Measurements from ENCODE around the gene RBM8A. TPM values are rescaled to one million over a fixed set of nuclear protein-coding genes. Genes with fewer than 3 reads are reported as not detected.
A peak's percentile ranks its signal among the peaks of the same experiment; 100 is the strongest.

Gene RBM8A
- total and polyA plus RNA-seq, 8 donors = 90.2 to 197 (median 182) TPM

DNA sequence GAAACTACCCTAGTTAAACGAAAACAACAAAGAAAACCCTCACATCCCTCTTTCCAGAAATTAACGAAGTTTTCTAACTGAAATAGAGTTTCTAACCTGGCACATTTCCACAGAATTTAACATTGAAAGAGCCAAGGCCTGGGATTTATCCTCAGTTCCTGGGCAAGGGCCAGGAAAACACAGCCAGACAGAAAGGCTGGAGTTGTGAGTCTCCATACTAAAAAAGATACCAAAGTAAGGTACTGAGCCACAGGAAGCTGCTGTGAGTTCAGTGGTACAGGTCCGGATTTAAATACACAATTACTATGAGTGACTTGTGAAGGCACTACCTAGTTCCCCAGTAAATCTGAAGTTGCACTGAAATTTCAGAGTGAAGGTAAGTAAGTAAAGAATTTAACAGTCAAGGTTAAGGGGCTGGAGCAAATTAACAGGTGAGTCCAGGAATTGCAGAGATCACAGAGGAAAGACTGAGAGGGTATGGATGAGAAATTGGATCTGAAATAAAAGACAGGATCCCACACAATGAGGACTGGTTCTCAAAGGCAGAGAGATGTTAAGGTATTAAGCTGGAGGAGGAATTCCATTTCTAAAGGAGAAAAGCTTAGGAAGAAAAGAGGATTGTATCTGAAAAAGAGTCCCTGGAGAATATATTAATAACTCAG, 29.6 kb upstream of the RBM8A start:
- peak in 1 of 4 donors; percentile 78 for DNase-seq
- no peak for ATAC-seq
- peaks cover 0 to 20% of the 10 kb centered on the region in 2 donors for H3K27me3 ChIP-seq
- peak overlapping the region; percentile 93 to 98 for H3K27ac ChIP-seq
- no peaks in the 10 kb centered on the region for H3K36me3 ChIP-seq
- TF ChIP-seq CTCF (IDR thresholded peaks at IDR 0.05) = no peak
- intact Hi-C loops (cut with DNase I) = no loop called here
- H3K9me3 ChIP-seq = no peaks in the 10 kb centered on the region
- H3K4me1 ChIP-seq = peaks cover 26 to 74% of the 10 kb centered on the region in 2 donors
- peak overlapping the region; percentile 72 to 80 for H3K4me3 ChIP-seq

DNA sequence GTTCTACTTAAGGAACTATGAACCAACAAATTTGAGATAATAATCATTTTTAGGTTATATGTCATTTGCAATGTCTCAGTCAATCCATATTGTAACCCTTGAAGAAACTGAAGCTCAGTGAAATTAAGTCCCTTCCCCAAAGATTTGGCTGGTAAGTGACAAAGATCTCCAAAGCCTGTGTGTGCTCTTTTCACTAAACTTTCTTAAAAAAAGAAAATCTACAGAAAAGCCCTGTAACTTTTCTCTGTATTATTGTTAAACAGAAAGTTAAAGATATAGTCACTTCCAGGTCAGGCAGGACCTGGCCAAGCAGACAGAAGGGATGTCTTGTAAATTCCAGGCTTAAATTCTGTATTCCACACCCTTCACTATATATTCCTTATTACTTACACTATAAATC, 29.1 kb upstream of the RBM8A start:
- peak overlapping the region; percentile 93 to 98 for H3K27ac ChIP-seq
- no peak for ATAC-seq
- H3K4me1 ChIP-seq = peaks cover 21 to 69% of the 10 kb centered on the region in 2 donors
- no peak for DNase-seq
- no peaks in the 10 kb centered on the region for H3K9me3 ChIP-seq
- TF ChIP-seq CTCF (IDR thresholded peaks at IDR 0.05) = no peak
- intact Hi-C loops (cut with DNase I) = no loop called here
- peaks cover 0 to 14% of the 10 kb centered on the region in 2 donors for H3K27me3 ChIP-seq
- no peaks in the 10 kb centered on the region for H3K36me3 ChIP-seq
- peak overlapping the region; percentile 72 to 80 for H3K4me3 ChIP-seq

GRCh38 chr1:145955436-145955835, 28.2 kb upstream of the RBM8A start:
- H3K4me3 ChIP-seq = no peak overlapping the region

GRCh38 chr1:145953861-145954260, 26.6 kb upstream of the RBM8A start:
- no peak overlapping the region for H3K4me3 ChIP-seq
- no peaks in the 10 kb centered on the region for H3K9me3 ChIP-seq
- H3K27me3 ChIP-seq = no peaks in the 10 kb centered on the region
- no peak for TF ChIP-seq CTCF (IDR thresholded peaks at IDR 0.05)
- H3K36me3 ChIP-seq = no peaks in the 10 kb centered on the region
- peaks cover 15 to 51% of the 10 kb centered on the region in 2 donors for H3K4me1 ChIP-seq
- DNase-seq (no peak), ATAC-seq (no peak)
- no peak overlapping the region for H3K27ac ChIP-seq
- intact Hi-C loops (cut with DNase I) = no loop called here

More at GRCh38 chr1:145955436-145955835, 28.2 kb upstream of the RBM8A start:
- TF ChIP-seq CTCF (IDR thresholded peaks at IDR 0.05) = no peak
- Histone ChIP-seq H3K4me1 (peaks cover 19 to 60% of the 10 kb centered on the region in 2 donors), H3K9me3 (no peaks in the 10 kb centered on the region), H3K36me3 (no peaks in the 10 kb centered on the region), H3K27ac (peak overlapping the region in 1 of 2 donors; percentile 35), H3K27me3 (peaks cover 0 to 5% of the 10 kb centered on the region in 2 donors)
- ATAC-seq (no peak), DNase-seq (no peak)
- intact Hi-C loops (cut with DNase I) = no loop called here

GRCh38 chr1:145952903-145953302, 25.6 kb upstream of the RBM8A start:
- DNase-seq (no peak), ATAC-seq (no peak)
- Histone ChIP-seq H3K27me3 (no peaks in the 10 kb centered on the region), H3K27ac (no peak overlapping the region), H3K9me3 (no peaks in the 10 kb centered on the region), H3K4me1 (peaks cover 11 to 44% of the 10 kb centered on the region in 2 donors), H3K36me3 (no peaks in the 10 kb centered on the region), H3K4me3 (no peak overlapping the region)
- no peak for TF ChIP-seq CTCF (IDR thresholded peaks at IDR 0.05)
- intact Hi-C loops (cut with DNase I) = no loop called here
